K562 (cell line): Measurements from ENCODE around the gene NOP16. TPM values are rescaled to one million over a fixed set of nuclear protein-coding genes. Genes with fewer than 3 reads are reported as not detected.

ENCODE experiments used
- CTBP1 ChIP-seq: fragments of 450-650 bp; IDR thresholded peaks from 2 replicates; pipeline ENCODE4 v1.6.1; 2016; ENCODE audit warnings: borderline replicate concordance
- DACH1 ChIP-seq: fragments of 450-650 bp; IDR thresholded peaks from 2 replicates; pipeline ENCODE4 v1.6.1; 2018; ENCODE audit not compliant: partially characterized antibody
- E2F6 ChIP-seq, 2 experiments: IDR thresholded peaks; 2 replicates each; pipeline ENCODE4 v1.6.1; 2011; ENCODE audit warnings: borderline replicate concordance in 1 of 2, control low read depth in 1 of 2, low read depth in 1 of 2, low read length in 1 of 2, mild to moderate bottlenecking in 1 of 2, mixed read lengths in 1 of 2, moderate library complexity in 1 of 2; ENCODE audit not compliant: insufficient read depth in 1 of 2, insufficient read length in 1 of 2, poor library complexity in 1 of 2, severe bottlenecking in 1 of 2; ENCODE audit errors: extremely low read depth in 1 of 2
- EGR1 ChIP-seq: fragments of 450-650 bp; conservative IDR thresholded peaks from 2 replicates; pipeline ENCODE4 v1.6.1; 2017; ENCODE audit warnings: mild to moderate bottlenecking
- GATAD2B ChIP-seq: fragments of 450-650 bp; IDR thresholded peaks from 2 replicates; pipeline ENCODE4 v1.6.1; 2017; ENCODE audit warnings: mild to moderate bottlenecking, borderline replicate concordance
- HCFC1 ChIP-seq: IDR thresholded peaks from 2 replicates; pipeline ENCODE4 v1.6.1; 2012; ENCODE audit warnings: low read depth, low read length, improper control_type of control experiment
- IRF1 ChIP-seq: sonication (generic); formaldehyde crosslinking; IDR thresholded peaks from 2 replicates; pipeline ENCODE4 v1.8.0; 2022; ENCODE audit warnings: missing genetic modification reagents, mild to moderate bottlenecking, borderline replicate concordance
- MBD2 ChIP-seq: sonication (generic); IDR thresholded peaks from 2 replicates; pipeline ENCODE4 v1.6.1; 2016; ENCODE audit warnings: low read depth, borderline replicate concordance
- MNT ChIP-seq, 2 experiments: fragments of 450-650 bp; conservative IDR thresholded peaks; 2 replicates each; pipeline ENCODE4 v1.6.1; 2017; ENCODE audit warnings: mild to moderate bottlenecking in 2 of 2, moderate library complexity in 2 of 2
- MYC ChIP-seq, 2 experiments: fragments of 250-450 bp in 1 of 2; sonication (Bioruptor Pico) in 1 of 2; IDR thresholded peaks; 2 replicates each; pipeline versions ENCODE4 v1.5.1 to v1.6.1; 2012 to 2021; ENCODE audit warnings: low read depth in 2 of 2, borderline replicate concordance in 1 of 2, improper control_type of control experiment in 1 of 2, low read length in 1 of 2, mild to moderate bottlenecking in 1 of 2, moderate library complexity in 1 of 2
- PURB ChIP-seq: sonication (generic); formaldehyde crosslinking; IDR thresholded peaks from 2 replicates; pipeline ENCODE4 v1.9.0; 2021; ENCODE audit warnings: low read depth, mild to moderate bottlenecking, missing genetic modification reagents
- SIN3B ChIP-seq: fragments of 450-650 bp; IDR thresholded peaks from 2 replicates; pipeline ENCODE4 v1.6.1; 2017; ENCODE audit warnings: low read depth, mild to moderate bottlenecking, moderate library complexity
- TAF1 ChIP-seq: IDR thresholded peaks from 2 replicates; pipeline ENCODE4 v1.6.1; 2011; ENCODE audit warnings: mild to moderate bottlenecking, low read length, moderate library complexity; ENCODE audit not compliant: insufficient read depth, control insufficient read depth, severe bottlenecking; ENCODE audit errors: extremely low read depth
- TEAD1 ChIP-seq, 2 experiments: fragments of 450-650 bp in 1 of 2; sonication (generic) in 1 of 2; formaldehyde crosslinking; IDR thresholded peaks; 2 replicates each; pipeline versions ENCODE4 v1.4.0 to v1.8.0; 2020 to 2022; ENCODE audit warnings: mild to moderate bottlenecking in 2 of 2, missing genetic modification reagents in 1 of 2
- TFE3 ChIP-seq: fragments of 450-650 bp; formaldehyde crosslinking; IDR thresholded peaks from 2 replicates; pipeline ENCODE4 v1.4.0; 2020; ENCODE audit warnings: mild to moderate bottlenecking, mixed read lengths
- ZBTB1 ChIP-seq: sonication (generic); formaldehyde crosslinking; IDR thresholded peaks from 2 replicates; pipeline ENCODE4 v1.8.1; 2023; ENCODE audit warnings: missing genetic modification reagents, low read depth, mild to moderate bottlenecking, borderline replicate concordance
- ZNF740 ChIP-seq, 3 experiments: fragments of 200-800 bp in 1 of 3; sonication (Bioruptor generic) in 1 of 3; sonication (generic) in 1 of 3; formaldehyde crosslinking in 1 of 3; IDR thresholded peaks; 2 replicates each; pipeline versions ENCODE4 v1.6.1 to v1.8.0; 2016 to 2022; ENCODE audit warnings: mild to moderate bottlenecking in 2 of 3, missing compliant biosample characterization in 2 of 3, missing genetic modification characterization in 2 of 3, missing genetic modification reagents in 1 of 3
- polyA plus RNA-seq, 8 experiments: library from polyadenylated mRNA; depleted of rRNA in 4 of 8; stranded (reverse) in 5 of 8; unstranded in 3 of 8; fragments of >200 nt; fragmentation: Nextera tagmentation in 2 of 8; fragmentation: Illumina TruSeq in 1 of 8; extraction: Ambion mirVana in 2 of 8; extraction: Trizol in 1 of 8; gene quantifications; 2 replicates each; pipeline versions ENCODE4 v1.2.1 to v1.2.3, GENCODE V29; 2011 to 2014; ENCODE audit warnings: inconsistent platforms in 1 of 8, missing spikeins in 1 of 8
- total RNA-seq, 7 experiments: library from RNA; depleted of rRNA in 6 of 7; stranded (reverse); fragments of >200 nt in 6 of 7; fragmentation: Illumina TruSeq in 2 of 7; extraction: Trizol in 2 of 7; gene quantifications; 2 replicates each; pipeline versions ENCODE4 v1.2.1 to v1.2.3, GENCODE V29; 2011 to 2021; ENCODE audit warnings: low replicate concordance in 1 of 7

Gene NOP16
- total and polyA plus RNA-seq, 9 of the 15 experiments (the other 6 are each of a cell fraction or from before 2014, with no cell fraction given) = 92.5 to 342 (median 148) TPM

- peak; percentile 98 for TF ChIP-seq GATAD2B
- TF ChIP-seq TAF1 = peak; percentile 82
- TF ChIP-seq IRF1 (CRISPR knock-in tag) = no peak
- TF ChIP-seq HCFC1 = peak; percentile 29; the same call in 1 of the 2 replicates
- TF ChIP-seq MBD2 = peak; percentile 18; the same call in 1 of the 2 replicates
- TF ChIP-seq EGR1 = peak; percentile 27
- TF ChIP-seq MYC (IDR thresholded peaks at IDR 0.05; ENCODE audit: low read depth, low read length) = 0 out of 2 replicates have a peak, but pooled peaks have one; percentile 50
- TF ChIP-seq MYC (CRISPR knock-in tag; IDR thresholded peaks at IDR 0.05; ENCODE audit: borderline replicate concordance, low read depth) = no peak
- no peak for TF ChIP-seq PURB
- TF ChIP-seq ZBTB1 (CRISPR knock-in tag) = peak; percentile 92
- no peak for TF ChIP-seq TFE3 (CRISPR knock-in tag)
- peak; percentile 77 for TF ChIP-seq SIN3B
- peak in 1 of 2 experiments; percentile 99; a peak in 2 of 4 replicates for TF ChIP-seq TEAD1 (CRISPR knock-in tag; IDR thresholded peaks at IDR 0.05)
- TF ChIP-seq CTBP1 = peak; percentile 97
- peak; percentile 24 for TF ChIP-seq DACH1
- peak; percentile 75; the same call in 1 of the 2 replicates for TF ChIP-seq ZNF740 (CRISPR knock-in tag; IDR thresholded peaks at IDR 0.05)
- no peak for TF ChIP-seq ZNF740 (tag; IDR thresholded peaks at IDR 0.05)
- TF ChIP-seq E2F6 (IDR thresholded peaks at IDR 0.05; ENCODE audit: borderline replicate concordance in 1 of 2, extremely low read depth in 1 of 2, insufficient read depth in 1 of 2, insufficient read length in 1 of 2, low read depth in 1 of 2, low read length in 1 of 2, poor library complexity in 1 of 2, severe bottlenecking in 1 of 2) = peak; percentile 96 to 97
- 0 out of 4 replicates have a peak, but pooled peaks of 1 of the 2 experiments have one; percentile 29 for TF ChIP-seq MNT (conservative IDR thresholded peaks at IDR 0.05)
Measured at GRCh38 chr5:176415952-176416924, 27.8 kb upstream of the NOP16 start, which contains the start of gene CLTB (continued).
